Measurements from ENCODE around the gene RHEBL1. TPM values are rescaled to one million over a fixed set of nuclear protein-coding genes. Genes with fewer than 3 reads are reported as not detected.

The RHEBL1 gene
- total and polyA plus RNA-seq, 11 donors: 0.19 to 2.0 (median 0.43) TPM; not detected in 5

DNA sequence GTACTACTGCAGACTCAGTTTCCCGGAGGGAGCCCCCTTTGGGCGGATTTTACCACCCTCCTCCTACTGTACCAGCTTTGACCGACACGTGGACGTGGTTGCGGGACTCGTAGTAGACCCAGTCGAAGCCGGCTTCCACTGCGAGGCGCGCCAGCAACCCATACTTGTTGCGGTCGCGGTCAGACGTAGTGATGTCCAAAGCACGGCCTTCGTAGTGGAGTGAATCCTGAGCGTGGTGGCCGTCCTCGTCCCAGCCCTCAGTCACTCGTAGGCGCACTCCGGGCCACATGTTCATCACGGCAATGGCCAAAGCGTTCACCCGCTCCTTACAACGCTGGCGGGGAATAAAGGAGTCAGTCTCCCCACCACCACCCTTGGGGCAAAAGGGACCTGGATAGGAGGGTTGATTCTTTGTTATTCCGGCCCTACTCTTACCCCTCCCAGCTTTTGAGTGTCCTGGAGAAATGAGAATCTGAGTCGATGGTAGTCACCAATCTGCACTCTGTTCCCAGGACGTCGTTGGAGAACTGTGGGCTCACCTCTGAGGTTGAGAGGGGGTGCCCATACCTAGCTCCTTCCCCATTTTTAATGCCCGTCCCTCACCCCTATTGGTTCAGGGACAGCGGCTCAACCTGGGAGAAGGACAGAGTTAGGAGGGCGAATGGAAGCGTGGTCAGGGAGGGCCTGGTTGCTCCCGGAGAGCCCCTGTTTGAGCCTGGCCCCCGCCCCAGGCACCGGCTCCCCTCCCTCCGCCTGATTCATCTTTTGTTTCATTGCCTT is 21.5 kb upstream of the RHEBL1 start:
- H3K27ac ChIP-seq: peak overlapping the region in 3 of 12 donors; percentile 29 to 52 (median 50)
- H3K9me3 ChIP-seq: no peaks in the 10 kb centered on the region
- H3K27me3 ChIP-seq: peaks cover 0 to 66% (median 35%) of the 10 kb centered on the region in 9 donors
- ATAC-seq: no peak
- H3K4me1 ChIP-seq: peaks cover 10 to 74% (median 57%) of the 10 kb centered on the region in 12 donors
- intact Hi-C loops (cut with DNase I): no loop called here
- WGBS, 4 donors: 33 to 66% (median 56%) methylated on average over 41 of the region's 41 CpGs
- H3K36me3 ChIP-seq: peaks cover 0 to 8% (median 2%) of the 10 kb centered on the region in 9 donors
- TF ChIP-seq, protein P1, sequence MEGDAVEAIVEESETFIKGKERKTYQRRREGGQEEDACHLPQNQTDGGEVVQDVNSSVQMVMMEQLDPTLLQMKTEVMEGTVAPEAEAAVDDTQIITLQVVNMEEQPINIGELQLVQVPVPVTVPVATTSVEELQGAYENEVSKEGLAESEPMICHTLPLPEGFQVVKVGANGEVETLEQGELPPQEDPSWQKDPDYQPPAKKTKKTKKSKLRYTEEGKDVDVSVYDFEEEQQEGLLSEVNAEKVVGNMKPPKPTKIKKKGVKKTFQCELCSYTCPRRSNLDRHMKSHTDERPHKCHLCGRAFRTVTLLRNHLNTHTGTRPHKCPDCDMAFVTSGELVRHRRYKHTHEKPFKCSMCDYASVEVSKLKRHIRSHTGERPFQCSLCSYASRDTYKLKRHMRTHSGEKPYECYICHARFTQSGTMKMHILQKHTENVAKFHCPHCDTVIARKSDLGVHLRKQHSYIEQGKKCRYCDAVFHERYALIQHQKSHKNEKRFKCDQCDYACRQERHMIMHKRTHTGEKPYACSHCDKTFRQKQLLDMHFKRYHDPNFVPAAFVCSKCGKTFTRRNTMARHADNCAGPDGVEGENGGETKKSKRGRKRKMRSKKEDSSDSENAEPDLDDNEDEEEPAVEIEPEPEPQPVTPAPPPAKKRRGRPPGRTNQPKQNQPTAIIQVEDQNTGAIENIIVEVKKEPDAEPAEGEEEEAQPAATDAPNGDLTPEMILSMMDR (IDR thresholded peaks at IDR 0.05): no peak
- no peak for TF ChIP-seq POLR2A (IDR thresholded peaks at IDR 0.05)
- peak in 1 of 5 donors; percentile 64 for DNase-seq
- peak overlapping the region in 9 of 12 donors; percentile 33 to 48 (median 46) for H3K4me3 ChIP-seq

DNA sequence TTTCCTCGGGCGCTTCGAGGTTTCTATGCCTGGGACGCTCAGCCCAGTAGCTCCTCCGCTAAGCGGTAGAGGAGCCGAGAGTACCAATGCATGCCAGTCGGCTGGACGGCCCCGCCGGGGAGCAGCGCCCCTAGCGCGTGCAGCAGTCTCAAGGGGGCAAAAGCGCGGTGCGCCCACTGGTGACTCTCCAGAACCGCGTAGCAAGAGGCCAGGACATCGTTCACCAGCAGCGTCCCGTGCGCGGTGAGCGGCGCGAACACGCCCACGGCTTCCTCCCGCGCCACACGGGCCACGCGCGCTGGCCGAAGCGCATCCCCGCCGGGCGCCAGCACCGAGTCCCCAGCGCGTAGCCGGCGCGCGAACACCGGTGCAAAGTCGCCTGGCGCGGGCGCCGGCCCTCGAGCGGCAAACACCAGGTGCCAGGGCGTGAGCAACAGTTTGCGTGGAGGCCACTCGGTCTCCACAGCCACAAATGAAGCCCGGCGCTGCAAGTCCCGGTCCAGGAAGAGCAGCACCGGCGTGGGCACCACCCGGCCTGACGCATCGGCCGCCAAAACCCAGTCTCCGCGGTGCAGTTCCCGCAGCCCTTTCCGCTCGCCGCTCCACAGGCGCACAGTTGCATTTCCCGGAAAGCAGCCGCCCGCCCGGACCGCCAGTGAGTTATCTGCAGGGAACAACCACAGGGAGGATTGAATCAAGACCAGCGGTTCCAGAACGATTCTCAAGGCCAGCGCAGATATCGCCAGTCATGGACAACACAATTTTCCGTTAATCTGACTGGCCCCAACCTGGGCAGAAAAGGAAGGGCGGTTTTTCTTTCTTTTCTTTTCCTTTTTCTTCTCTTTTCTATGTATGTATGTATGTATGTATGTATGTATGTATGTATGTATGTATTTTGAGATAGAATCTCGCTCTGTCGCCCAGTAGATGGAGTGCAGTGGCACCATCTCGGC is 20.3 kb upstream of the RHEBL1 start:
- no peaks in the 10 kb centered on the region for H3K36me3 ChIP-seq
- 3 to 10% (median 7%) methylated on average over 50 to 88 of the region's 88 CpGs for WGBS, 4 donors
- H3K27ac ChIP-seq: peak overlapping the region in 4 of 12 donors; percentile 13 to 52 (median 22)
- H3K9me3 ChIP-seq: no peaks in the 10 kb centered on the region
- DNase-seq (peak; percentile 37 to 69 (median 54)), ATAC-seq (peak in 2 of 4 donors; percentile 14 to 16)
- no peak for TF ChIP-seq POLR2A (IDR thresholded peaks at IDR 0.05)
- TF ChIP-seq, protein P1 (IDR thresholded peaks at IDR 0.05): peak in 7 of 12 donors; percentile 7 to 28 (median 14)
- peak overlapping the region in 11 of 12 donors; percentile 14 to 58 (median 47) for H3K4me3 ChIP-seq
- H3K4me1 ChIP-seq: peaks cover 10 to 72% (median 56%) of the 10 kb centered on the region in 12 donors
- intact Hi-C loops (cut with DNase I): loop anchor here in 8 of 10 donors (2.0 to 5.0 kb wide), 4 partner anchors 31 to 147 kb away; no protein-coding TSS in a partner anchor
- peaks cover 0 to 66% (median 35%) of the 10 kb centered on the region in 9 donors for H3K27me3 ChIP-seq

- H3K36me3 ChIP-seq: no peaks in the 10 kb centered on the region
- DNase-seq (peak in 1 of 5 donors; percentile 14), ATAC-seq (no peak)
- 45 to 69% (median 63%) methylated on average over 3 to 6 of the region's 6 CpGs for WGBS, 4 donors
- H3K4me3 ChIP-seq: no peak overlapping the region
- TF ChIP-seq, protein P1 (IDR thresholded peaks at IDR 0.05): no peak
- TF ChIP-seq POLR2A (IDR thresholded peaks at IDR 0.05): no peak
- intact Hi-C loops (cut with DNase I): loop anchor here (1.0 to 5.0 kb wide), 8 partner anchors 31 to 148 kb away; no protein-coding TSS in a partner anchor
- H3K27me3 ChIP-seq: peaks cover 0 to 55% (median 31%) of the 10 kb centered on the region in 9 donors
- H3K4me1 ChIP-seq: peaks cover 10 to 61% (median 45%) of the 10 kb centered on the region in 12 donors
- no peak overlapping the region for H3K27ac ChIP-seq
- H3K9me3 ChIP-seq: no peaks in the 10 kb centered on the region
These were observed 19.2 kb upstream of the RHEBL1 start for GRCh38 chr12:49088932-49089330.

All from heart left ventricle (tissue), 16 donors.